ENCODE measurements around the gene ACADS.

ACADS gene, protein sequence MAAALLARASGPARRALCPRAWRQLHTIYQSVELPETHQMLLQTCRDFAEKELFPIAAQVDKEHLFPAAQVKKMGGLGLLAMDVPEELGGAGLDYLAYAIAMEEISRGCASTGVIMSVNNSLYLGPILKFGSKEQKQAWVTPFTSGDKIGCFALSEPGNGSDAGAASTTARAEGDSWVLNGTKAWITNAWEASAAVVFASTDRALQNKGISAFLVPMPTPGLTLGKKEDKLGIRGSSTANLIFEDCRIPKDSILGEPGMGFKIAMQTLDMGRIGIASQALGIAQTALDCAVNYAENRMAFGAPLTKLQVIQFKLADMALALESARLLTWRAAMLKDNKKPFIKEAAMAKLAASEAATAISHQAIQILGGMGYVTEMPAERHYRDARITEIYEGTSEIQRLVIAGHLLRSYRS

DNA sequence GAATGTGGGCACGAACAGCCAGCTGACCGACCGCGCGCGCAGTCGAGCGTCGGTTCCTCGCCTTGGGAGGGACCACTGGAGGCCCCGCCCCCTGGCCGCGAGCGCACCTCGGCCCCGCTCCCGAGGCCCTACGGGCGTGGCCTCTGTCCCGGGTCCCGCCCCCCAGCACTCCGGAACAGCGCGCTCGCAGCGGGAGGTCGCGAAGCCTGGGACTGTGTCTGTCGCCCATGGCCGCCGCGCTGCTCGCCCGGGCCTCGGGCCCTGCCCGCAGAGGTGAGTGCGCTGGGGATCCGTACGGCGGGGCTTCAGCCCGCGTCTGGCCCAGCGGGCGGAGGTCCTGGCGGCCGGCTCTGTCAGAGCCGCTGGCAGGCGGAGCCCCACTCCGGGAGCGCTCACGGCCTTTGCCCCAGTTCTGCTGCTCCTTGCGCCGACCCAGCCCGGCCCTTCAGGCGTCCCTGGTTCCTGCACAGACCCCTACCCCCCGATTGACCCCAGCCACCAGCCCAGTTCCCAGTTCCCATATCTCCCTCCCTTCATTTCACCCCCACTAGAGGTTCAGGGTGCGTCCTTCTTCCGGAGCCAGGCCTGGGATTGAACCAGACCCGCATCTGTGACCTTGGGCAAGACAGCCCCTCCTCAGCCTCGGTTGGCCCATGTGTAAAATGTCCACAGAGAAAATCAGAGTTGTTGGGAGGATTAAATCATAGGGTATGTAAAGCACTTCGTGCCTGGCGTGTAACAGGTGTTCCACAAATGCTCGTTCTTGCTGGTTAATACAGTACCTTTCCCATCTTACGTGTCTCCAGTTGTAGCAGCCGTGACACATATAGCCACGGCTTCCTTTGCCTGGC is at the start of gene ACADS:
TSS of gene ACADS (plus strand) at position 168 of the 851 bp plus-strand sequence. CDS start at position 228, 60 bp downstream.
- DNase-seq (ENCODE audit: low read depth) = peak; percentile 81

DNA sequence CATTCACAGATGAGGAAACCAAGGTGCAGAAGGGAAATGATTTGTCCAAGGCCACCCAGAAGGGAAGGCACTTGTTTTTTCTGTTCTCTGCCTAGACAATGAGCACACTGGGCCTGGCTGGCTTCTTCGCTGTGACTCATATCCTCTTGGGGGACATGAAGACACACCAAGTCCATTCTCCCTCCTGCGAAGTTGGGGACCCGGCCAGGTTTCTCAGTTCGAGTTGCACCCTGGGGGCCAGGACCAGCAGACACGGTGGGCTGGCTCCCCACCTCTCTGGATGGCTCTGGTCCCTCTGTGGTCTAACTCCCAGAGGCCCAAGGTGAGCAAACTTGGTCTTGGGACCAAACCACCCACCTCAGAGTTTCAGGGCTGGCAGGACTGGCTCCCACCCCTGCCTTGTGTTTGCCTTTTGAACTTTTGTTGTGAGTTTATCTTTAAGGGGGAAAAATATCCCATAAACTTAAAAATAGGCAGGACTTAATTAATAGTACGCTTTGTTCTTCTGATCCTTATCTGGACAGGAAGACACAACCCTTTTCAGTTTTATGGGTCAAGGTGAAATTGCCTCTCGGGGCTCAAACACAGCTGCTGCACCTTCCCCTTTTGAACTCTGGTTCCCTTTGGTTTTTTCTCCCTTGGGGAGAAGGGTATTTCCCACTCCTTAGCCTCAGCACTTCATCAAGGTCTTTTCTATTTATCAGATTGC is 47.7 kb upstream of the ACADS start:
- no peak for DNase-seq (ENCODE audit: low read depth)

DNA sequence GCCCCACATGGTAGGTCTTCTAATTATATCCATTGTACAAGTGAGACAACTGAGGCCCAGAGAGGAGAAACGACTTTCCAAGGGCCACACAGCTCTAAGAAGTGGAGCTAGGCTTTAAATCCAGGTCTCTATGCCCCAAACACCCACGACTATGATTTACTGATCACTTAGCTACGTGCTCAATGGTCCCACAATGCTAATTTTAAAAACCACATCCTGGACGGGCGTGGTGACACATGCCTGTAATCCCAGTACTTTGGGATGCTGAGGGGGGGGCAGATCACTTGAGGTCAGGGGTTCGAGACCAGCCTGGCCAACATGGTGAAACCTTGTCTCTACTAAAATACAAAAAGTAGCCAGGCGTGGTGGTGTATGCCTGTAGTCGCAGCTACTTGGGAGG is 47.1 kb upstream of the ACADS start:
- no peak for DNase-seq (ENCODE audit: low read depth)

DNA sequence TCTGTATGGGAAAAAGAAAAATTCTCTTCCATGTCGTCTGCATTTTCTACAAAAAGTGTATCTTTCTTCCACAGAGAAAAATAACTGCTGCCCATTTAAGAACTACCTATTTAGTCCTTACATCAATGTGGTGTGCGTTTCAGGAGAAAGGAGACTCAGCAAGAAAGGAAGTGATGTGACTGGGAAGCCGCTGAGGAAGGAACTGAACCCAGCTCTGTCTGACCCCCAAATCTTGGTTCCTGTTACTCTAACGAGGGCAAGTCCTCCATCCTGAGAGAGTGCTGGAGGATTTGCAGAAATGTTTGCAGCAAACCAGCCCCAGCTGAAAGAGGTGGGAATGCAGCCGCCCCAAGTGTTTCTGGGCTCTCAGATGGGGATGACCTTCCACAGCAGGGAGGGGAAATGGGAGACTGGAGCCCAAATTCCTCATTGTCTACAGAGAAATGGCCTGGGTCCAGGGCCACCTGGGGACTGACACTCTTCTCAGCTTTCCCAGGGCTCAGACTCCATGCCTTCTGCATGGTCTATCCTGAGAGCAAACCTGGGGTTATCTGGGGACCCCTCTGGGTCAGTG is 45.4 kb upstream of the ACADS start:
- DNase-seq (ENCODE audit: low read depth) = no peak

GRCh38 chr12:120684523-120684932 is 41.1 kb upstream of the ACADS start:
- no peak for DNase-seq (ENCODE audit: low read depth)

DNA sequence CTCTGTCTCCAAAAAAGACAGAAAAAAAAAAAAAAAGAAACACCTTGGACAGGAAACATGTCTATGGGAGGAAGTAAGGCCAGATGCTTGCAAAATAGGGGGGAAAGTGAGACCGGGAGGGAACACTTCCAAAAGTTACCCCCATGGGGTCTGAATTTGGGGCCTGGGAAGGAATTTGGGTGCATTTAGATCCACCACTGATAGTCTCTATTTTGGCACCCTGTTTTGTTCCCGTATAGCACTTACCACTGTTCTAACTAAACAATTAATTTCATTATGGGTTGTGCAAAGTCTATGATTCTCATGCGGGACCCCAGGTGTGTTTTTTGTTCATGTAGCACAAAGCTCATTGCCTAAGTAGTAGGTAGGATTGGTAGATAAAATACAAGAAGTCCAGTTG is 40.1 kb upstream of the ACADS start:
- no peak for DNase-seq (ENCODE audit: low read depth)

DNA sequence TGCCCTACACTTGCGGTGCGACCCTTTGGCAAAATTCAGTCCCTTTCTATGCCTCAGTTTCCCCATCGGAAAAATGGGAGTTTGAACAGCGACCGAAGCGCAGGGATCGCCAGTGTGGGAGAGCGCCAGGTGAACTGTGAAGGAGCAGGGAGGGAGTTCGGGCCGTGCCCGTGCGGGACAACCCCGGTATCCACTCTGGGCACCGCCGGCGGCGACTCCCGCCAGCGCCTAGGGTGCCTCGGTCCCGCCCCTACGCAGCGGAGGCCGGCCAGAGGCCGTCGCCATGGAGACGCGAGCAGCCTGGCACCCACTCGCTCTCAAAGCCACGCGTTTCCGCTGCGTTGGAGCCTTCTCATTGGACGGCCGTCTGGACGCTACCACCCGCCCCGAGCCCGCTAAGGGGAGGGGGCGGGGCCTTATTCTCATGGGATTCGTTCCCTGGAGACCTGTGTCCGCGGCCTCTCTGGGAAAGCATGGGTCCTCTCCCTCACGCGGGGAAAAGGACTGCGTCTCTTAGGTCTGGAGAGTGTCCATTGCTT is 39.4 kb upstream of the ACADS start:
- peak; percentile 94 for DNase-seq (ENCODE audit: low read depth)

GRCh38 chr12:120686690-120687577 is 38.7 kb upstream of the ACADS start, which contains the start of gene MLEC:
MLEC (plus strand) TSS chr12:120687149; CDS start chr12:120687297, 148 bp downstream.
- peak; percentile 99 for DNase-seq (ENCODE audit: low read depth)

DNA sequence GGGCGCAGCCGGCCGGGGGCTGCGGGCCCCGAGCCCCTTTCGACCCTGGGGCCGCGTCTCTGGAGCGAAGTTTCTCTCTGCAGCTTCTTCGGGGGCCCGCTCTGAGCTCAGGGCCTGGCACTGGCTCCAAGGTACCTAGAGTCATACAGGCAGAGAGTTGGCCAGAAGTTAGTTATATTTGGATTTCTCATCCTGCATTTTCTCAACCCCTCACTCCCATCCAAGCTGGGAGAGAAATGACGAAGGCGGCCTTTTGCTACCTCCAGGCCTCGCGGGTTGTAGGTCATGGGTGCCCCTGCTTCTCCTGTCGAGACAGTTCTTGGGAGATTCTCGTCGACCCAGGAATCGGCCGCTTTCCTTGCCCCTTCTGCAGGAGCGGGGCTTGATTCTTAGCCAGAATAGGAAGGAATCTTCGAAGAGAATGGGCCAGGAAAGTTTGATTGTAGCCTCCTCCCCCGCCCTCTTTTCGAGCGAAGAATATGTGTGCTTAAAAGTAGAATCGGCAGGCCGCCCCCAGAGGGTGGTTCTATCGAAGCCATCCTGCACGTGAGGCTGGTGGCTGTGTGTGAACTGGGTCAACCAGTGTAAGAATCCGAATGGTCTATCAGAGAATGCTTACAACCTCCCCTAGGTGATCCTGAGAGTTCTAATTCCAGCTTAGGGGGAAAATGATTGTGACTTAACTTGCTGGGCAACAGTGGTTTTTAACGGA is 37.9 kb upstream of the ACADS start:
- DNase-seq (ENCODE audit: low read depth) = peak; percentile 9

DNA sequence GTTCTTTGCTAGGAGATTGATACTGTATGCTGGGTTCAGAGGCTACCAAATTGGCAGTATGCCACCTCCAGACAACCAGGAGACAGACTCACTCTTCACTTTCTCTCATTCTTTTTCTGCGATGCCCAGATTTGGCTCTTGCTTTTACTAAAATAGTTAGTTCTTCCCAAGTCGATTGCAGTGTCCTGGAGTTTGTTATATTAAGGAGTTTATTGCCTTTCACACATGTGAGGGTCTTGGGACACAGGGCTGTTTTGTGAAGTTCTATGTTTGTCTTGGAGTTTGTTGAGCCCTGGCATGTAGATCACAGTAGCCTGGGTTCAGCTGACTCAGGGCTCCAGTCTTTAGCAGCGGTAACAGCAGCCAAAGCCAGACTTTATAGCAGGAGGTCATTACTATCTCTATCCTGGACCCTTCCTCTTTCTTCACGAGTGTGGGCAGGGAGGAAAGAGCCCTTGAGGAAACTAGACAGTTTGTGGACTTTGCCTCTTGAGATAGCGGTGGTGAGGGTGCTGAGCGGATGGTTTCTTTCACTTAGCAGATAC is 37.0 kb upstream of the ACADS start:
- no peak for DNase-seq (ENCODE audit: low read depth)

- DNase-seq (ENCODE audit: low read depth) = no peak
Observed at GRCh38 chr12:120689397-120690082, 36.1 kb upstream of the ACADS start.

DNA sequence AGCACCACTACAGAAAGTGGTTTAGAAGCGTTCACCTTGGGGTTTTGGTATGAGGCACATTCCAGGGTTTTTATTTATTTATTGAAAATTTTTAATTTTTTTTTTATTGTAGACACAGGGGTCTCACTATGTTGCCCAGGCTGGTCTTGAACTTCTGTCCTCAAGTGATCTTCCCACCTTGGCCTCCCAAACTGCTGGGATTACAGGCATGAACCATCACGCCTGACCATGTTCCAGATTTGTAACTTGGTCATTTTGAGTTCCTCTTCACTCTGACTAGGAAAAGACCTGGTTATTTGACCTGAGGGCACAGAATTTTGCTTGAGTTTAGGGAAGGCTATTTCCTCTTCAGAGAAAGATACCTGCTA is 35.6 kb upstream of the ACADS start:
- DNase-seq (ENCODE audit: low read depth) = no peak

- no peak for DNase-seq (ENCODE audit: low read depth)
Observed at GRCh38 chr12:120690978-120691377, 34.6 kb upstream of the ACADS start.

DNA sequence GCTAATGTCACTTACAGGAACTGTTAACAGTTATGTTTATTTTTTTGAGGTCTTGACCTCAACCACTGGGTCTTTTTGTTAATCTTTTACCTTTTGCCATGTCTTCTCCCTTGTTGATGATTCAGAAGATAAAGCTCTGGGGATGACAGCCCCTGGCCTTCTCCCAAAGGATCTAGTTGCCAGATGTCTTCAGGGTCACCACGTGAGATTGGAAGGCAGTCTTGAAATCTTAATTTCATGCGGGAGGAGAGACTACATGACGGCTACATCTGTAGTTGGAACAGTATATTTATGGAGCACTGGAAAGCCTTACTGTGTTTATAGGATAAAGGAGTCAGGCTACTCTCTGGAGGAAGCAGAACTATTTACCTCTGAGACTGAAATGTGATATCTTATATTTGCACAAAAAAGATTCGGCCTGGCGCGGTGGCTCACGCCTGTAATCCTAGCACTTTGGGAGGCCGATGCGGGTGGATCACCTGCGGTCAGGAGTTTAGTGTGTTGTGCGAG is 33.0 kb upstream of the ACADS start:
- no peak for DNase-seq (ENCODE audit: low read depth)

DNA sequence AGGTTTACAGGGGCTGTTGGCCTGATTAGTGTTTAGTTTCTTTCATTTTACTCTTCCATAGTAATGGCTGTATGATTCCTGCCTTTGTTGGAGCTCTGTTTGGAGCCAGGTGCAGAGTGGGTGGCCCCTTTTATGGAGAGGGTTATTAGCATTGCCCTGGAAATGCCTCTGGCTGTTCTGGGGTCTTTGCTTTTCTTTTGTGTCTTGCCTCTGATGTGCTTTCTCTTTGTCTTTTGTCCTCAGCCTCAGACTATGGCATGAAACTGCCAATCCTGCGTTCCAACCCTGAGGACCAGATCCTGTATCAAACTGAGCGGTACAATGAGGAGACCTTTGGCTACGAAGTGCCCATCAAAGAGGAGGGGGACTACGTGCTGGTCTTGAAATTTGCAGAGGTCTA is 31.8 kb upstream of the ACADS start:
- DNase-seq (ENCODE audit: low read depth) = no peak

- no peak for DNase-seq (ENCODE audit: low read depth)
Observed at GRCh38 chr12:120696626-120697025, 29.0 kb upstream of the ACADS start.

DNA sequence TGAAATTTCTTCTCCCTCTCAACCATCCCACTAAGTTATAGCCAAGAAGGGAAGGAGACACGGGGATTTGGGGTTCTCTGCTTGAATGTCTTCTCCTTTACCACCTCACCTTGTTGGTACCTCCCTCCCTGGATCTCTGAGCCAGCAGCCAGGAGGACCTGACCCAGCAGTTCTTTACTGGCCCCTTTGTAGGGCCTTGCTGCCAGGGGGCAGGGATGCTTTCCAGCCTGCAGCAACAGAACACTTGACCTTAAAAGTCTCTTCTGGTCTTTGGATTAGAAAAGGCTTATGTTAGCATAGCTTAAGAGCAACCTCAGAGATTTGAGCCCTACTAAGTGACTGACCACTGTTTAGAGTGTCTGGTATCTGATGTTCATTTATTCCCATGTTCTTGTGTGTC is 28.3 kb upstream of the ACADS start:
- DNase-seq (ENCODE audit: low read depth) = no peak

DNA sequence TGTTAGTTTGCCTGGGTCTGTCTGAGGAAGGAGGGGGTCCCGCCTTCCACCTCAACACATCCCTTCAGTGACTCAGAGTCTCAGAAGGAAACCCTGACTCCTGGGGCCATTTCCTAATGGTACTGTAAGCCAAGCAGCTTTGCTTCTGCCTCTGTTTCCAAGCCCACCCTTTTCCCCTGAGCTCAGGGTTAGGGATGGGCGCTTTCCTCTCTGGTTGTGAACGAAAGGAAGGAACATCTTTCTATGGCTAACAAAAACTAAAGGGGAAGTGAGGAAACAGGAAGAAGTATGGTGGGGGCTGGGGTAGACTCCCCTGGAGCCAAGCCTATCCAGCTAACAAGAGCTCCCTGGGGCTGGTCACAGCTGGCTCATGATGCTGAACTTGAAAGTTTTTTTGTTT is 27.0 kb upstream of the ACADS start:
- DNase-seq (ENCODE audit: low read depth) = no peak

- DNase-seq (ENCODE audit: low read depth) = no peak
Observed at GRCh38 chr12:120699553-120699952, 26.1 kb upstream of the ACADS start.
